ENCODE results near the gene HSPE1. TPM values are rescaled to one million over a fixed set of nuclear protein-coding genes. Genes with fewer than 3 reads are reported as not detected.
A peak's percentile ranks its signal among the peaks of the same experiment; 100 is the strongest.

Gene HSPE1
- total RNA-seq, 6 experiments from 2014 or later, result 96.3 to 149 (median 114) TPM

DNA sequence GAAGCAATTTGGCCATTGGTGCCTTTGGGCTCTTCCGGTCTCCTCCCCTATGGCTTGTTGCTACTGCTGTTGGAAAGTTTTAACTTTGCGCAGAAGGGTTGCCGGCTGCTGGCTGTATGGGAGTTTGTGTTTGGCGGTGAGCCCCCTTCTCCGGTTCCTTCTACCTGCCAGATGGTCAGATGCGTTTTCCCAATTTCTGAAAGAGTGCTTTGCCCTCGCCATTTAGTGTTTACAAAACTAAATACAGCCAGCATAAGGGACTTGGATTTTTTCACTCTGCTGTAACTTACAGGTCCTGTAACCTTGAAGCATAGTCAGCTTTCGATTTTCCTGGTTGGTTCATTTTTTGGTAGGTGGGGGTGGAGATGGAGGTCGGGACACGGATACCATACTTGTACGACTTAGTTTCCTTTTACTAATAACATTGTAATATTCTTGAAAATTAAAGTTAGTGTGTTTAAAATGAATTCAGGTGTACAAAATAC is 46.2 kb upstream of the HSPE1 start:
- H3K4me3 Mint-ChIP-seq, result peak overlapping the region; percentile 96
- DNase-seq, result peak; percentile 91

DNA sequence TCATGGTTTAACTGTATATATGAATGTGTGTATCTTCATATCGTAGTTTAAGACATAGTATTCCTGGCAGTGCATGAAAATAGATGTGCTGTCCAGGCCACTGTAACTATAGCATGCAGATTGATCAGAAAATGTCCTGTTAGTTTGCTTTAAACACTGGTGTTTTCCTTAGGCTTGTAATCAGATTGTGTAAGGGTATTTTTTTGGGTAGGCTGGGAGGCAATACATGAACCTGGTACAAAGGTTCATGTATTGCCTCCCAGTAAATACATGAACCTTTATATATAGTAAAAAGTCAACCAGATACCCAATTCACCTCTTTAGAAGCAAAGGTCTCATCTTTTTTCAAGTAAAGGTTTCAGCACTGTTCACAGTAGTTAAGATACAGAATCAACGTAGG is 45.3 kb upstream of the HSPE1 start:
- no peak for DNase-seq
- Mint-ChIP-seq H3K4me1 (ENCODE audit: low read depth) (peaks cover 46% of the 10 kb centered on the region), H3K36me3 (ENCODE audit: low read depth) (peaks cover 23% of the 10 kb centered on the region; the same call in 1 of the 2 replicates), H3K4me3 (peak overlapping the region; percentile 96), H3K27ac (peak overlapping the region; percentile 100), H3K27me3 (ENCODE audit: insufficient read depth) (peaks cover 4% of the 10 kb centered on the region), H3K9me3 (no peaks in the 10 kb centered on the region)
- TF ChIP-seq, protein P1, sequence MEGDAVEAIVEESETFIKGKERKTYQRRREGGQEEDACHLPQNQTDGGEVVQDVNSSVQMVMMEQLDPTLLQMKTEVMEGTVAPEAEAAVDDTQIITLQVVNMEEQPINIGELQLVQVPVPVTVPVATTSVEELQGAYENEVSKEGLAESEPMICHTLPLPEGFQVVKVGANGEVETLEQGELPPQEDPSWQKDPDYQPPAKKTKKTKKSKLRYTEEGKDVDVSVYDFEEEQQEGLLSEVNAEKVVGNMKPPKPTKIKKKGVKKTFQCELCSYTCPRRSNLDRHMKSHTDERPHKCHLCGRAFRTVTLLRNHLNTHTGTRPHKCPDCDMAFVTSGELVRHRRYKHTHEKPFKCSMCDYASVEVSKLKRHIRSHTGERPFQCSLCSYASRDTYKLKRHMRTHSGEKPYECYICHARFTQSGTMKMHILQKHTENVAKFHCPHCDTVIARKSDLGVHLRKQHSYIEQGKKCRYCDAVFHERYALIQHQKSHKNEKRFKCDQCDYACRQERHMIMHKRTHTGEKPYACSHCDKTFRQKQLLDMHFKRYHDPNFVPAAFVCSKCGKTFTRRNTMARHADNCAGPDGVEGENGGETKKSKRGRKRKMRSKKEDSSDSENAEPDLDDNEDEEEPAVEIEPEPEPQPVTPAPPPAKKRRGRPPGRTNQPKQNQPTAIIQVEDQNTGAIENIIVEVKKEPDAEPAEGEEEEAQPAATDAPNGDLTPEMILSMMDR (IDR thresholded peaks at IDR 0.05), result no peak

More for the DNA sequence above, 46.2 kb upstream of the HSPE1 start:
- peaks cover 37% of the 10 kb centered on the region for H3K4me1 Mint-ChIP-seq (ENCODE audit: low read depth)
- peaks cover 20% of the 10 kb centered on the region; the same call in 1 of the 2 replicates for H3K36me3 Mint-ChIP-seq (ENCODE audit: low read depth)
- peaks cover 4% of the 10 kb centered on the region for H3K27me3 Mint-ChIP-seq (ENCODE audit: insufficient read depth)
- peak overlapping the region; percentile 100 for H3K27ac Mint-ChIP-seq
- TF ChIP-seq, protein P1 (IDR thresholded peaks at IDR 0.05), result no peak
- H3K9me3 Mint-ChIP-seq, result no peaks in the 10 kb centered on the region

- H3K36me3 Mint-ChIP-seq (ENCODE audit: low read depth), result peaks cover 25% of the 10 kb centered on the region
- H3K4me3 Mint-ChIP-seq, result peak overlapping the region; percentile 96
- TF ChIP-seq, protein P1 (IDR thresholded peaks at IDR 0.05), result no peak
- H3K4me1 Mint-ChIP-seq (ENCODE audit: low read depth), result peaks cover 47% of the 10 kb centered on the region
- no peak overlapping the region for H3K27ac Mint-ChIP-seq
- H3K27me3 Mint-ChIP-seq (ENCODE audit: insufficient read depth), result peaks cover 4% of the 10 kb centered on the region
- no peaks in the 10 kb centered on the region for H3K9me3 Mint-ChIP-seq
- DNase-seq, result no peak
Observed at GRCh38 chr2:197455428-197455827, 44.8 kb upstream of the HSPE1 start.

DNA sequence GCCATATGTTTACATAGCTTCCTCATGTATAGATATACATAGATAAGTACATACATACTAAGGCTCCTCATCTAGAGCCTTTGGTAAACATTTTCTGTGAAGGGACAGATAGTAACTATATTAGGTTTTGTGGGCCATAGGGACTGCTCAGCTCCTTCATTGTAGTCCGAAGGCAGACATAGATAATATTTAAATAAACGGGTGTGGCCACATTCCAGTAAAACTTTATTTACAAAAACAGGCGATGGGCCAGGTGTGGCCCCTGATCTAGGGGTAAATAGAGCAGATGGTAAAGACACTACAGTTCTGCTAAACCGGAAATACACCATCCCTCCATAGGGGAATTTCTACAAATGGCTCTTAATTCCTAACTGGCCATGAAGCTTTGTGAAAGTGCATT is 39.5 kb upstream of the HSPE1 start:
- Mint-ChIP-seq H3K4me1 (ENCODE audit: low read depth) (peaks cover 41% of the 10 kb centered on the region), H3K36me3 (ENCODE audit: low read depth) (peaks cover 18% of the 10 kb centered on the region), H3K4me3 (no peak overlapping the region), H3K9me3 (no peaks in the 10 kb centered on the region), H3K27me3 (ENCODE audit: insufficient read depth) (peaks cover 2% of the 10 kb centered on the region), H3K27ac (no peak overlapping the region)
- DNase-seq, result no peak
- TF ChIP-seq, protein P1 (IDR thresholded peaks at IDR 0.05), result no peak

GRCh38 chr2:197461057-197461456 is 39.1 kb upstream of the HSPE1 start:
- Mint-ChIP-seq H3K4me1 (ENCODE audit: low read depth) (peaks cover 38% of the 10 kb centered on the region), H3K27ac (no peak overlapping the region), H3K9me3 (no peaks in the 10 kb centered on the region), H3K4me3 (no peak overlapping the region), H3K36me3 (ENCODE audit: low read depth) (peaks cover 18% of the 10 kb centered on the region), H3K27me3 (ENCODE audit: insufficient read depth) (peaks cover 2% of the 10 kb centered on the region)
- TF ChIP-seq, protein P1 (IDR thresholded peaks at IDR 0.05), result no peak
- DNase-seq, result no peak
